A673 (cell line): ENCODE results near the gene TRERF1. TPM values are rescaled to one million over a fixed set of nuclear protein-coding genes. Genes with fewer than 3 reads are reported as not detected.

ENCODE experiments used
- BruUV-seq: library from RNA; stranded (reverse); fragments of 400-500 nt; replicated peaks from 2 replicates; lab custom pipeline; 2021; lab: Mats Ljungman, UMichigan
- CTCF ChIA-PET: fragments of 300-600 bp; sonication (Branson Sonifier 250); formaldehyde crosslinking; loops from one replicate; lab custom pipeline; 2022; ENCODE audit warnings: antibody characterized with exemption; lab: Charles Lee
- POLR2A ChIA-PET: fragments of 300-600 bp; sonication (Branson Sonifier 250); formaldehyde crosslinking; loops from one replicate; lab custom pipeline; 2022; ENCODE audit warnings: antibody characterized with exemption; ENCODE audit not compliant: low non-redundant PET; lab: Charles Lee
- DNase-seq: peaks from one replicate; pipeline ENCODE4 v3.0.0-alpha.2; 2015; ENCODE audit warnings: low spot score
- H3K27ac ChIP-seq: fragments of 200-600 bp; sonication (generic); 2 replicates; pipeline ENCODE4 v1.5.1; 2016; ENCODE audit warnings: mixed run types, low read depth, mild to moderate bottlenecking, mixed read lengths, antibody characterized with exemption, low read length; ENCODE audit not compliant: poor library complexity, severe bottlenecking
- H3K27me3 ChIP-seq: fragments of 200-600 bp; sonication (generic); replicated peaks from 2 replicates; pipeline ENCODE4 v1.6.1; 2017; ENCODE audit warnings: mixed run types, low read depth, mild to moderate bottlenecking, mixed read lengths, antibody characterized with exemption, low read length; ENCODE audit not compliant: insufficient read depth, poor library complexity
- H3K36me3 ChIP-seq: fragments of 200-600 bp; sonication (generic); 2 replicates; pipeline ENCODE4 v1.6.1; 2016; ENCODE audit warnings: mixed run types, mild to moderate bottlenecking, mixed read lengths, antibody characterized with exemption, low read length; ENCODE audit not compliant: insufficient read depth, poor library complexity, severe bottlenecking
- H3K4me1 ChIP-seq: fragments of 200-600 bp; sonication (generic); 2 replicates; pipeline ENCODE4 v1.6.1; 2017; ENCODE audit warnings: mixed run types, mild to moderate bottlenecking, mixed read lengths, antibody characterized with exemption, low read length; ENCODE audit not compliant: insufficient read depth, poor library complexity, severe bottlenecking
- H3K4me3 ChIP-seq: fragments of 200-600 bp; sonication (generic); 2 replicates; pipeline ENCODE4 v1.5.1; 2016; ENCODE audit warnings: low read depth, mixed run types, mild to moderate bottlenecking, mixed read lengths, low read length; ENCODE audit not compliant: poor library complexity, severe bottlenecking
- H3K9me3 ChIP-seq: fragments of 200-600 bp; sonication (generic); 2 replicates; pipeline ENCODE4 v1.6.1; 2016; ENCODE audit warnings: mixed run types, low read depth, mild to moderate bottlenecking, mixed read lengths, antibody characterized with exemption, low read length; ENCODE audit not compliant: poor library complexity, severe bottlenecking
- CTCF ChIP-seq: fragments of 300-800, 200-600 bp; sonication (generic); conservative IDR thresholded peaks from 2 replicates; pipeline ENCODE4 v1.5.1; 2017; ENCODE audit warnings: low read depth, mild to moderate bottlenecking, antibody characterized with exemption, low read length, moderate library complexity, mixed read lengths
- EZH2 ChIP-seq: fragments of 200-600 bp; sonication (generic); IDR thresholded peaks from 2 replicates; pipeline ENCODE4 v1.6.1; 2017; ENCODE audit warnings: borderline replicate concordance, low read depth, mild to moderate bottlenecking, mixed read lengths, antibody characterized with exemption, low read length; ENCODE audit not compliant: poor library complexity, severe bottlenecking
- intact Hi-C: fragments of 100-400 bp; cut with micrococcal nuclease; formaldehyde crosslinking; loops from one replicate; pipeline ENCODE4 v1.10.0; 2022; ENCODE audit not compliant: unreplicated experiment
- total RNA-seq: library from RNA; stranded (reverse); gene quantifications from 2 replicates; pipeline ENCODE4 v1.2.3, GENCODE V29; 2021

Gene TRERF1
- total RNA-seq, 1 experiment from 2014 or later = 9.5 TPM

GRCh38 chr6:42280966-42281533, 170.7 kb downstream of the TRERF1 start:
- no peaks in the 10 kb centered on the region for H3K4me1 ChIP-seq
- H3K4me3 ChIP-seq = no peak overlapping the region
- ChIA-PET CTCF (no interaction called here), POLR2A (no interaction called here)
- BruUV-seq = no TSS peak
- DNase-seq = no peak
- no peak for TF ChIP-seq CTCF
- no peak for TF ChIP-seq EZH2
- intact Hi-C loops = no loop called here
- no peaks in the 10 kb centered on the region for H3K36me3 ChIP-seq
- no peaks in the 10 kb centered on the region for H3K27me3 ChIP-seq
- H3K27ac ChIP-seq = no peak overlapping the region
- H3K9me3 ChIP-seq = no peaks in the 10 kb centered on the region

GRCh38 chr6:42279966-42280629, 171.6 kb downstream of the TRERF1 start:
- Histone ChIP-seq H3K4me1 (no peaks in the 10 kb centered on the region), H3K4me3 (no peak overlapping the region), H3K27ac (no peak overlapping the region), H3K36me3 (no peaks in the 10 kb centered on the region), H3K27me3 (no peaks in the 10 kb centered on the region), H3K9me3 (no peaks in the 10 kb centered on the region)
- BruUV-seq = no TSS peak
- TF ChIP-seq CTCF (no peak), EZH2 (no peak)
- intact Hi-C loops = no loop called here
- ChIA-PET CTCF (no interaction called here), POLR2A (no interaction called here)
- no peak for DNase-seq

- H3K4me1 ChIP-seq = no peaks in the 10 kb centered on the region
- H3K27ac ChIP-seq = no peak overlapping the region
- BruUV-seq = no TSS peak
- H3K36me3 ChIP-seq = no peaks in the 10 kb centered on the region
- no peak for DNase-seq
- no peaks in the 10 kb centered on the region for H3K9me3 ChIP-seq
- intact Hi-C loops = no loop called here
- H3K4me3 ChIP-seq = no peak overlapping the region
- H3K27me3 ChIP-seq = no peaks in the 10 kb centered on the region
- ChIA-PET CTCF (no interaction called here), POLR2A (no interaction called here)
- no peak for TF ChIP-seq EZH2
- TF ChIP-seq CTCF = no peak
Measured at GRCh38 chr6:42279144-42279781, 172.5 kb downstream of the TRERF1 start.
